Stimulated activated naive B cell treated with anti-CD40 and anti-IgM and Interleukin-4, amounts not matched to agents 10 μg/mL and 1 μg/mL and 100 μg/mL, for 72 hours (primary cell): ENCODE results near the gene NTMT2.

Source experiments
- ATAC-seq, 2 donors: fragments of 150-1000 bp; cut with Tn5 transposase; replicated peaks; 2 replicates each; pipeline ENCODE4 v1.10.0; 2021; ENCODE audit warnings: moderate library complexity in 1 of 2
- DNase-seq: peaks from one replicate; pipeline ENCODE4 v3.0.0; 2021
- H3K27ac Mint-ChIP-seq: one replicate; pipeline ENCODE4 v1.8.0; 2022; ENCODE audit warnings: mild to moderate bottlenecking, mixed read lengths
- H3K27me3 Mint-ChIP-seq, 2 donors: one replicate each; pipeline ENCODE4 v1.8.0; 2022; ENCODE audit warnings: mixed read lengths in 2 of 2
- H3K36me3 Mint-ChIP-seq, 2 donors: one replicate each; pipeline ENCODE4 v1.8.0; 2022; ENCODE audit warnings: mixed read lengths in 2 of 2, mild to moderate bottlenecking in 1 of 2
- H3K4me1 Mint-ChIP-seq, 2 donors: one replicate each; pipeline ENCODE4 v1.8.0; 2022; ENCODE audit warnings: mixed read lengths in 2 of 2, mild to moderate bottlenecking in 1 of 2
- H3K4me3 Mint-ChIP-seq, 2 donors: one replicate each; pipeline ENCODE4 v1.8.0; 2022; ENCODE audit warnings: mild to moderate bottlenecking in 2 of 2, mixed read lengths in 2 of 2, moderate library complexity in 1 of 2
- H3K9me3 Mint-ChIP-seq, 2 donors: one replicate each; pipeline ENCODE4 v1.8.0; 2022; ENCODE audit warnings: mixed read lengths in 2 of 2, mild to moderate bottlenecking in 1 of 2

NTMT2 gene

DNA sequence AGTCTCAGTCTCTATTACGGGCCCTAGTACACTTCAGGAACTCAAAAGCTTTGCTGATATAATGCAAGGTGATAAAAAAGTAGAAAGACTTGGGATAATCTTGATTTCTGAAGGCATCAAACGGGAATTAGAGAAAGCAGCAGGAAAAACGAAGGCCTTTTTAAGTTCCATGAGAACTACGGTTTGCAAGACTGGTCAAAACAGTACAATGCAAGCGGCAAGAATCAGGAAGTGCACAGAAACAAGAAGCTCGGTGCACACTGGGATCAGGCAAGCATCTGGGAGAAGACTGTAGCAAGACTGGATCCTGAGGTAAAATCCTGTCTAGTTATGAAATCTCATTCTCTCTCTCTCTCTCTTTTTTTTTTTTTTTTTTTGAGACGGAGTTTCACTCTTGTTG lies 28.6 kb downstream of the NTMT2 start:
- Mint-ChIP-seq H3K36me3 (peaks cover 1 to 3% of the 10 kb centered on the region in 2 donors), H3K27me3 (peaks cover 0 to 4% of the 10 kb centered on the region in 2 donors), H3K4me3 (no peak overlapping the region), H3K9me3 (peaks cover 12 to 23% of the 10 kb centered on the region in 2 donors), H3K4me1 (no peaks in the 10 kb centered on the region), H3K27ac (no peak overlapping the region)
- ATAC-seq = no peak
- no peak for DNase-seq

DNA sequence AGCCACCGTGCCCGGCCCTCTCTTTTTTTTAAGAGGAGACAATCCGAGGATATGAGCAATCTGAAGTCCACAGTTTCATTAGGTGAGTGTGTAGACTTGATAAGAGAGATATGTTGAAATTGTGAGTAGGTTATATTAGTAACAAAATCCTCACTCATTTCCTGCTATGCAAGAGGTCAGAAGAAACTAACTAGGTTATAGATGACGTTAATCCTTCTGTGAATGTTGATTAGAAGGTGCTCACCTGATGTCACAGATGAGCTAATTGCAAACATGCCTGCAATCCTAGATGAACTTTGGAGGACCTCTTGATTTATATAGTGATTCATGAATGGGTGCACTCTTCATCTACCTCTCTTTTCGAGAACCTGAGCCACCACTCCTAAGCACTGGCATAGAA lies 29.3 kb downstream of the NTMT2 start:
- DNase-seq = no peak
- H3K27me3 Mint-ChIP-seq = peaks cover 0 to 4% of the 10 kb centered on the region in 2 donors
- ATAC-seq = no peak
- no peak overlapping the region for H3K4me3 Mint-ChIP-seq
- peaks cover 1 to 3% of the 10 kb centered on the region in 2 donors for H3K36me3 Mint-ChIP-seq
- no peak overlapping the region for H3K27ac Mint-ChIP-seq
- H3K4me1 Mint-ChIP-seq = no peaks in the 10 kb centered on the region
- H3K9me3 Mint-ChIP-seq = peaks cover 12 to 23% of the 10 kb centered on the region in 2 donors

- H3K27me3 Mint-ChIP-seq = peaks cover 0 to 4% of the 10 kb centered on the region in 2 donors
- peaks cover 1 to 3% of the 10 kb centered on the region in 2 donors for H3K36me3 Mint-ChIP-seq
- no peaks in the 10 kb centered on the region for H3K4me1 Mint-ChIP-seq
- H3K4me3 Mint-ChIP-seq = no peak overlapping the region
- peaks cover 9 to 21% of the 10 kb centered on the region in 2 donors for H3K9me3 Mint-ChIP-seq
- DNase-seq = no peak
- H3K27ac Mint-ChIP-seq = no peak overlapping the region
- no peak for ATAC-seq
Measured at GRCh38 chr1:170175484-170175883, 29.7 kb downstream of the NTMT2 start.

GRCh38 chr1:170176772-170177171 lies 31.0 kb downstream of the NTMT2 start:
- ATAC-seq (no peak), DNase-seq (no peak)
- peaks cover 0 to 3% of the 10 kb centered on the region in 2 donors for H3K36me3 Mint-ChIP-seq
- no peak overlapping the region for H3K4me3 Mint-ChIP-seq
- H3K4me1 Mint-ChIP-seq = no peaks in the 10 kb centered on the region
- H3K27ac Mint-ChIP-seq = no peak overlapping the region
- peaks cover 5 to 15% of the 10 kb centered on the region in 2 donors for H3K9me3 Mint-ChIP-seq
- H3K27me3 Mint-ChIP-seq = peaks cover 0 to 4% of the 10 kb centered on the region in 2 donors

- no peak for ATAC-seq
- Mint-ChIP-seq H3K9me3 (peaks cover 0 to 8% of the 10 kb centered on the region in 2 donors), H3K4me1 (no peaks in the 10 kb centered on the region), H3K36me3 (no peaks in the 10 kb centered on the region), H3K27ac (no peak overlapping the region), H3K4me3 (no peak overlapping the region), H3K27me3 (no peaks in the 10 kb centered on the region)
- DNase-seq = no peak
Measured at GRCh38 chr1:170182442-170182841, 36.7 kb downstream of the NTMT2 start.

DNA sequence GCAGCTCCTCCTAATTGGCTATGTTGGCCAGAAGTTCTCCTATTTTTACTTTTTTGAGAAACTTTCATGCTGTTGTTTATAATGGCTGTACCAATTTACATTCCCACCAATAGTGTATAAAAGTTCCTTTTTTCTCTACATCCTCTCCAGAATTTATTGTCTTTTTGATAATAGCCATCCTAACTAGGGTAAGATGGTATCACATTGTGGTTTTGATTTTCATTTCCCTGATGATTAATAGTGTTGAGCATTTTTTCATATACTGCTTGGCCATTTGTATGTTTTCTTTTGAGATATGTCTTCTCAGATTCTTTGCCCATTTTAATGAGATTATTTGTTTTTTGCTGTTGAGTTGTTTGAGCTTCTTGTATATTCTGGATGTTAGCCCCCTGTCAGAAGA lies 46.8 kb downstream of the NTMT2 start:
- DNase-seq = no peak
- Mint-ChIP-seq H3K9me3 (peaks cover 17% of the 10 kb centered on the region in 2 donors), H3K4me1 (no peaks in the 10 kb centered on the region), H3K36me3 (no peaks in the 10 kb centered on the region), H3K27me3 (peaks cover 0 to under 1% of the 10 kb centered on the region in 2 donors), H3K4me3 (no peak overlapping the region), H3K27ac (no peak overlapping the region)
- no peak for ATAC-seq

- ATAC-seq = no peak
- Mint-ChIP-seq H3K9me3 (peaks cover 9 to 10% of the 10 kb centered on the region in 2 donors), H3K27me3 (peaks cover 0 to 7% of the 10 kb centered on the region in 2 donors), H3K4me3 (no peak overlapping the region), H3K4me1 (no peaks in the 10 kb centered on the region), H3K36me3 (no peaks in the 10 kb centered on the region), H3K27ac (no peak overlapping the region)
- no peak for DNase-seq
Measured at GRCh38 chr1:170194451-170194850, 48.7 kb downstream of the NTMT2 start.

DNA sequence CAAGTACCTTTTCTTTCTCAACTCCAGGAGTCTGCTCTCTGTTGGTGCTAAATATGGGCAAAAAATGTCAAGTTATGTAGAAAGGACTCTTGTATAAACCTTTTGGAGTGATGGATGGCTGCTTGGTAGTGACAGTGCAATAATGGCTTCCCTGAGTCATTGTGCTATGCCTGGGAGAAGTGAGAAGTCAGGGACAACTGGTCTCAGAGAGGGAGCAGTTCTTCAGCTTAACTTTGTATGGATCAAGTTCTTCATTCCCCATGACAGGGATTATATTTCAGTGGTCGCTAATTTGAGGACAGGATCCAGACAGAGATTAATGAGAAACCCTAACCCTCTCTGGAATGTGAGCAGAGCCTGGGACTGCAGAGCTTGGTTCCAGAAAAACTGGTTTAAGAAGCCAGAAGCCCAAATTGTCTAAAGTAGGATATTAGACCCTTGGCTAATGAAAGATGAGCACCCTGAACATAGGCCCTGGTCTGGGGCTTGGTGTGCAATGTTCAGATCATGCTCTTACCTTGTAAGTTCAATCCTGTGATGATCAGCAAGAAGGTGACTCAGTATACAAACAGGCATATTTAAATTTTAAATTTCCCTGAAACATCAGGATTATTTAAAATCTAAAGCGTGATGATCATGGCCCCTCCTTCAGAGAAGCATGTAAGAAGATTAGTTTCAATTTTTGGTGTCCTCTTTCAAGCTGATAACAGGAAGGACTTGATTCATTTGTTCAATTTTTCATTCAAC lies 50.9 kb downstream of the NTMT2 start:
- Mint-ChIP-seq H3K9me3 (peaks cover 2 to 3% of the 10 kb centered on the region in 2 donors), H3K27ac (no peak overlapping the region), H3K36me3 (no peaks in the 10 kb centered on the region), H3K27me3 (peaks cover 0 to 7% of the 10 kb centered on the region in 2 donors), H3K4me1 (no peaks in the 10 kb centered on the region), H3K4me3 (no peak overlapping the region)
- DNase-seq (no peak), ATAC-seq (no peak)

DNA sequence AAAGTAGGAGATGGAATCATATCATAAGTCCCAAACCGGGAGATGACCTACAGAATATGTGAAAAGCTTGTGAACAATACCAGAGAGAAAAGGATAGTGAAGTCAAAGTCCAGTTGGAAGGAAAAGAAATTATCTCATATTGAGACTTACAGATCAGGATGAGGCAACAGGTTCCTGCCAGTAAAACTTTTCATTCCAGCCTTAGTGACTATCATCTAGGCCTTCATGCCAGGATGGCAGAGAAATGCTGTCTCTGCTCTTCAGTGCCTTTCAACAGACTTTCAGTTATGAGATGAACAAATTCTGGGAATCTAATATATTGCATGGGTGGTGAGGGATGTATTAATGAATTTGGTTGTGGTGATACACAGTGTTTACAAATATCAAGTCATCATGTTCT lies 52.3 kb downstream of the NTMT2 start:
- no peak overlapping the region for H3K4me3 Mint-ChIP-seq
- no peaks in the 10 kb centered on the region for H3K4me1 Mint-ChIP-seq
- peaks cover 2 to 3% of the 10 kb centered on the region in 2 donors for H3K9me3 Mint-ChIP-seq
- no peaks in the 10 kb centered on the region for H3K36me3 Mint-ChIP-seq
- H3K27ac Mint-ChIP-seq = no peak overlapping the region
- H3K27me3 Mint-ChIP-seq = peaks cover 6 to 7% of the 10 kb centered on the region in 2 donors
- ATAC-seq (no peak), DNase-seq (no peak)

DNA sequence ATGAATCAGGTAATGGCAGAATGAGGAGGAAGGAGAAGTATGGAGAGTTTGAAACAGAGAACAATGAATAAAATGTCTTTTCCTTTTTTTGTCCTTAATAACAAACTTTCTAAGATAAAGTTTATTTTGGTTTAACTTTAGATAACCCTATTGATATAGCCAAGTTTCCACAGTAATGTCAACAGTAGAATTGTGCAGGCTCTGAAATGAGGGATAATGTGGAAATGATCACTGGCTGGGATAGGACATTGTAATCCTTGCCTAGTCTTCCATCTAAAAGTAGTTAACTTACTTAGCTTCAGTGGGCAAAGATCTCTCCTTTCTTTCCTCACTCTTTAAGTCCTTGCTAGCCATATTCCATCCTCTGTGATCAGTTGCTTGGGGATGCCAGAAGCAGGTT lies 52.8 kb downstream of the NTMT2 start:
- ATAC-seq = no peak
- Mint-ChIP-seq H3K27ac (no peak overlapping the region), H3K4me3 (no peak overlapping the region), H3K9me3 (peaks cover 2% of the 10 kb centered on the region in 2 donors), H3K4me1 (no peaks in the 10 kb centered on the region), H3K27me3 (peaks cover 6 to 7% of the 10 kb centered on the region in 2 donors), H3K36me3 (no peaks in the 10 kb centered on the region)
- no peak for DNase-seq

DNA sequence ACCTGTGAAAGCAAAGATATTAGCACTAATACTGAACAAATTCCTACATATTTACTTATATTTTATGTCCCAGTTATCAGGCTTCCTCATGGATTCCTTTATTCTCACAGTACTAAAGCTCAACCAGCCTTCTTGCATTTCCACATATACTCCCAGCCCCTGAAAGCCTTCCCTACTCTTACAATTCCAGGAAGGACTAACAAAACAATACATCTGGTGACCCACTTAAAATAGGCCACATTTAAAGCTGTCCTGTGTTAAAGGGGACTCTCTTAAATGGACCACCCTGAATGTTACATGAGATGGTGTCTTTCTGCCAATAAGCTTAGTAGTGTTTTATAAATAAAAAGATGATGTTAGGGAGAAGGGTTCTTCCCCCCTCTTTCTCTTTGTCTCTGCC lies 54.4 kb downstream of the NTMT2 start:
- ATAC-seq (no peak), DNase-seq (no peak)
- Mint-ChIP-seq H3K36me3 (no peaks in the 10 kb centered on the region), H3K4me1 (no peaks in the 10 kb centered on the region), H3K9me3 (no peaks in the 10 kb centered on the region), H3K27ac (no peak overlapping the region), H3K4me3 (no peak overlapping the region), H3K27me3 (peaks cover 7 to 10% of the 10 kb centered on the region in 2 donors)

DNA sequence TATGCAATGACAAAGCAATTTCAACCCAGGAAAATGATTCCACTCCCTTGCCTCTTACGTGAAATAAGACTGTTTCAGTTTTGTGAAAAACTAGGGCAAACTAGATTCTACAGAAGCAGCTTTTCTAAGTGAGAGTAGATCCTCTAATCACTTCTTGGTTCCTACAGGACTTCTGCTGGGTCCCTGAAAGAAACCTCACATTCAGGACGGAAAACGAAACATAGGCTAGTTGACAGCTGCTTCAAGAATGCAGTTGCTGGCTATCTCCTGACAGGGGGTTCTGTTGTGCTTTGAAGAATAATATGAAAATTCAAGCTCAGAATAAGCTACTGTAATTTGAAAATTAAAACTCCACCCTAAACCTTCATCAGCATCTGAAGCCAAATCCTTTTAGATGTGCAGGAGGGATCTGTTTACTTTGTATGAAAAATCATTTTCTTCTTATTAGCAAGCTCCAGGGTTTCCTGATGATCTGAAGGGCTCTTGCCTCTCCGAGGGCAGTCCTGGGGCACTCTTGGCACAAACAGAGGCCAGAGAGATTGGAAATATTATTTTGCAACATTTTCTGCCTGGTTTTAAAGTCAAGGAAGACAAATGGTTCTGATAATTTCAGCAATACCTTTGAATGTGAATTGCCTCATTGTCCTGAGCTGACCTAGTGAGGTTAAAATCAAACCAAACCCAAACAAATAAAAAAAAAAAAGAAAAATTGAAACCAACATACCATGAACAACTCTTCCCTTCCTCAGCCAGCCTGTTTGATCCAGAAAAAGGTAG lies 55.0 kb downstream of the NTMT2 start:
- peaks cover 2 to 4% of the 10 kb centered on the region in 2 donors for H3K4me1 Mint-ChIP-seq
- H3K27ac Mint-ChIP-seq = no peak overlapping the region
- DNase-seq (no peak), ATAC-seq (no peak)
- H3K27me3 Mint-ChIP-seq = peaks cover 10 to 11% of the 10 kb centered on the region in 2 donors
- no peaks in the 10 kb centered on the region for H3K36me3 Mint-ChIP-seq
- no peak overlapping the region for H3K4me3 Mint-ChIP-seq
- H3K9me3 Mint-ChIP-seq = peaks cover 0 to 3% of the 10 kb centered on the region in 2 donors

DNA sequence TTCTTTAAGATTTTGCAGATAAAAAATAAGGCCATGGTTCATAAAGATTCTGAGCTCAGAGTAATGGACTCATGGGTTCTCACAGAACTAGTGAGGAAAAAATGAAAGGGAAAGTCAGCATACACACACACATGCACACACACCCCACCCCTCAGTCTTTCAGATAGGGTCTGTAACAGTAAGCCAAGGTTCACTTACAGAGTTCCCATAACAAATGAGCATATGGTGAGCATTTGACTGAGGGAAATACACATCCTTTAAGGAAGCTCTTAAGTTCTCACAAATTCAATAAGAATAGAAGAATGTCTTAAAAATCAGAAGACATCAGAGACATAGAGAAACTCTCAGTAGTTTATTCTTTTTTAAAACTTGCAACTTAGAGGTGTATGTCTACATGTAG lies 57.9 kb downstream of the NTMT2 start:
- no peak for DNase-seq
- Mint-ChIP-seq H3K4me1 (peaks cover 2 to 6% of the 10 kb centered on the region in 2 donors), H3K36me3 (no peaks in the 10 kb centered on the region), H3K27me3 (peaks cover 6 to 10% of the 10 kb centered on the region in 2 donors), H3K4me3 (no peak overlapping the region), H3K27ac (no peak overlapping the region), H3K9me3 (peaks cover 9 to 17% of the 10 kb centered on the region in 2 donors)
- ATAC-seq = no peak

GRCh38 chr1:170204121-170204520 lies 58.4 kb downstream of the NTMT2 start:
- peaks cover 2 to 6% of the 10 kb centered on the region in 2 donors for H3K4me1 Mint-ChIP-seq
- no peak for ATAC-seq
- H3K36me3 Mint-ChIP-seq = no peaks in the 10 kb centered on the region
- DNase-seq = no peak
- H3K9me3 Mint-ChIP-seq = peaks cover 9 to 17% of the 10 kb centered on the region in 2 donors
- H3K27ac Mint-ChIP-seq = no peak overlapping the region
- H3K4me3 Mint-ChIP-seq = no peak overlapping the region
- peaks cover 6 to 10% of the 10 kb centered on the region in 2 donors for H3K27me3 Mint-ChIP-seq

- no peak overlapping the region for H3K4me3 Mint-ChIP-seq
- DNase-seq (no peak), ATAC-seq (no peak)
- peaks cover 2 to 6% of the 10 kb centered on the region in 2 donors for H3K4me1 Mint-ChIP-seq
- H3K36me3 Mint-ChIP-seq = no peaks in the 10 kb centered on the region
- no peak overlapping the region for H3K27ac Mint-ChIP-seq
- H3K9me3 Mint-ChIP-seq = peaks cover 9 to 17% of the 10 kb centered on the region in 2 donors
- peaks cover 6 to 10% of the 10 kb centered on the region in 2 donors for H3K27me3 Mint-ChIP-seq
Measured at GRCh38 chr1:170205301-170205700, 59.5 kb downstream of the NTMT2 start.
